Fibroblast of skin of abdomen (primary cell): Measurements from ENCODE around the gene PPCS.
"Not testable (repeated sequence)": the region's sequence is repeated elsewhere in the genome, so short reads cannot be mapped to it uniquely, and the experiment has no call there.

Experiments
- DNase-seq: peaks from one replicate; pipeline ENCODE4 v3.0.0-alpha.2; 2013

PPCS gene

GRCh38 chr1:42453386-42453785 is 3.0 kb upstream of the PPCS start:
- DNase-seq, result no peak

- DNase-seq, result no peak
Measured at GRCh38 chr1:42454403-42454802, 1.9 kb upstream of the PPCS start.

GRCh38 chr1:42456754-42457089 is 379 bp downstream of the PPCS start:
- peak; percentile 52 for DNase-seq

GRCh38 chr1:42461196-42461595 is 4.9 kb downstream of the PPCS start:
- DNase-seq, result no peak

- peak; percentile 98 for DNase-seq
Measured at GRCh38 chr1:42462828-42463763, 6.8 kb downstream of the PPCS start, which contains the start of gene CCDC30. TSS of gene CCDC30 (plus strand) at chr1:42463286. CDS start at chr1:42480552, 17,266 bp downstream.

GRCh38 chr1:42463921-42464320 is 7.6 kb downstream of the PPCS start:
- no peak for DNase-seq

- DNase-seq, result no peak
Measured at GRCh38 chr1:42466030-42466429, 9.7 kb downstream of the PPCS start.

- DNase-seq, result no peak
Measured at GRCh38 chr1:42469727-42470126, 13.4 kb downstream of the PPCS start.

GRCh38 chr1:42476605-42477004 is 20.3 kb downstream of the PPCS start:
- DNase-seq, result no peak

- DNase-seq, result not testable (repeated sequence)
Measured at GRCh38 chr1:42477354-42477753, 21.0 kb downstream of the PPCS start.

GRCh38 chr1:42477775-42478174 is 21.4 kb downstream of the PPCS start:
- DNase-seq, result no peak

- no peak for DNase-seq
Measured at GRCh38 chr1:42479621-42480020, 23.3 kb downstream of the PPCS start.

- peak; percentile 5 for DNase-seq
Measured at GRCh38 chr1:42480921-42481320, 24.6 kb downstream of the PPCS start.

- DNase-seq, result peak; percentile 3
Measured at GRCh38 chr1:42482635-42483153, 26.4 kb downstream of the PPCS start.

GRCh38 chr1:42484382-42484781 is 28.0 kb downstream of the PPCS start:
- peak; percentile 92 for DNase-seq

GRCh38 chr1:42490237-42490636 is 33.9 kb downstream of the PPCS start:
- DNase-seq, result no peak

GRCh38 chr1:42502031-42502430 is 45.7 kb downstream of the PPCS start:
- DNase-seq, result not testable (repeated sequence)

- DNase-seq, result no peak
Measured at GRCh38 chr1:42504535-42505128, 48.3 kb downstream of the PPCS start.

- DNase-seq, result no peak
Measured at GRCh38 chr1:42506576-42506975, 50.2 kb downstream of the PPCS start.
